Large intestine (tissue), 12 donors: ENCODE data around the gene SLC16A3. TPM values are rescaled to one million over a fixed set of nuclear protein-coding genes. Genes with fewer than 3 reads are reported as not detected.

Experiments
- DNase-seq, 2 donors: peaks; one replicate each; pipeline versions ENCODE4 v3.0.0 to v3.0.0-alpha.2; 2013
- H3K27ac ChIP-seq: one replicate; pipeline ENCODE4 v1.5.1; 2013; ENCODE audit warnings: low read length
- H3K27me3 ChIP-seq: 2 replicates; pipeline ENCODE4 v1.6.1; 2013; ENCODE audit warnings: low read length; ENCODE audit not compliant: control insufficient read depth, insufficient read depth
- H3K36me3 ChIP-seq: 2 replicates; pipeline ENCODE4 v1.6.1; 2013; ENCODE audit warnings: low read length; ENCODE audit not compliant: control insufficient read depth, insufficient read depth
- H3K4me1 ChIP-seq: one replicate; pipeline ENCODE4 v1.6.1; 2013; ENCODE audit warnings: low read length; ENCODE audit not compliant: control insufficient read depth, insufficient read depth
- H3K4me3 ChIP-seq: one replicate; pipeline ENCODE4 v1.5.1; 2013; ENCODE audit warnings: low read length
- H3K9me3 ChIP-seq: one replicate; pipeline ENCODE4 v1.6.1; 2013; ENCODE audit warnings: mild to moderate bottlenecking, low read depth, low read length, moderate library complexity; ENCODE audit not compliant: control insufficient read depth
- WGBS: methylation state at CpG from one replicate; pipeline ENCODE4 v1.1.5; 2013; ENCODE audit warnings: low lambda C conversion rate; ENCODE audit not compliant: insufficient coverage; 5-methylcytosine and 5-hydroxymethylcytosine counted together
- long read RNA-seq, 11 donors: transcript quantifications; one replicate each; lab custom pipeline, GENCODE V29; 2026
- polyA plus RNA-seq: library from polyadenylated mRNA; unstranded; fragments of 120-200 nt; gene quantifications from one replicate; pipeline ENCODE4 v1.2.1, GENCODE V29; 2013

Gene SLC16A3
- polyA plus RNA-seq, result 19.5 TPM
- long read RNA-seq, donor 1, full-length matches to known transcripts, result 2 of 2 reads
- long read RNA-seq, donor 1, partial matches to known transcripts, result 0 of 2 reads
- long read RNA-seq, donor 1, other reads (novel, unspliced or antisense), result 0 of 2 reads
- long read RNA-seq, donor 2, full-length matches to known transcripts, result 4 of 14 reads
- long read RNA-seq, donor 2, partial matches to known transcripts, result 10 of 14 reads
- long read RNA-seq, donor 2, other reads (novel, unspliced or antisense), result 0 of 14 reads
- long read RNA-seq, donor 3, result 0 reads
- long read RNA-seq, donor 4, full-length matches to known transcripts, result 1 of 1 reads
- long read RNA-seq, donor 4, partial matches to known transcripts, result 0 of 1 reads
- long read RNA-seq, donor 4, other reads (novel, unspliced or antisense), result 0 of 1 reads
- long read RNA-seq, donor 5, full-length matches to known transcripts, result 6 of 12 reads
- long read RNA-seq, donor 5, partial matches to known transcripts, result 6 of 12 reads
- long read RNA-seq, donor 5, other reads (novel, unspliced or antisense), result 0 of 12 reads
- long read RNA-seq, donor 6, full-length matches to known transcripts, result 16 of 21 reads
- long read RNA-seq, donor 6, partial matches to known transcripts, result 5 of 21 reads
- long read RNA-seq, donor 6, other reads (novel, unspliced or antisense), result 0 of 21 reads
- long read RNA-seq, donor 7, full-length matches to known transcripts, result 4 of 4 reads
- long read RNA-seq, donor 7, partial matches to known transcripts, result 0 of 4 reads
- long read RNA-seq, donor 7, other reads (novel, unspliced or antisense), result 0 of 4 reads
- long read RNA-seq, donor 8, full-length matches to known transcripts, result 5 of 12 reads
- long read RNA-seq, donor 8, partial matches to known transcripts, result 7 of 12 reads
- long read RNA-seq, donor 8, other reads (novel, unspliced or antisense), result 0 of 12 reads
- long read RNA-seq, donor 9, full-length matches to known transcripts, result 8 of 8 reads
- long read RNA-seq, donor 9, partial matches to known transcripts, result 0 of 8 reads
- long read RNA-seq, donor 9, other reads (novel, unspliced or antisense), result 0 of 8 reads
- long read RNA-seq, donor 10, full-length matches to known transcripts, result 4 of 4 reads
- long read RNA-seq, donor 10, partial matches to known transcripts, result 0 of 4 reads
- long read RNA-seq, donor 10, other reads (novel, unspliced or antisense), result 0 of 4 reads
- long read RNA-seq, donor 11, full-length matches to known transcripts, result 3 of 3 reads
- long read RNA-seq, donor 11, partial matches to known transcripts, result 0 of 3 reads
- long read RNA-seq, donor 11, other reads (novel, unspliced or antisense), result 0 of 3 reads

DNA sequence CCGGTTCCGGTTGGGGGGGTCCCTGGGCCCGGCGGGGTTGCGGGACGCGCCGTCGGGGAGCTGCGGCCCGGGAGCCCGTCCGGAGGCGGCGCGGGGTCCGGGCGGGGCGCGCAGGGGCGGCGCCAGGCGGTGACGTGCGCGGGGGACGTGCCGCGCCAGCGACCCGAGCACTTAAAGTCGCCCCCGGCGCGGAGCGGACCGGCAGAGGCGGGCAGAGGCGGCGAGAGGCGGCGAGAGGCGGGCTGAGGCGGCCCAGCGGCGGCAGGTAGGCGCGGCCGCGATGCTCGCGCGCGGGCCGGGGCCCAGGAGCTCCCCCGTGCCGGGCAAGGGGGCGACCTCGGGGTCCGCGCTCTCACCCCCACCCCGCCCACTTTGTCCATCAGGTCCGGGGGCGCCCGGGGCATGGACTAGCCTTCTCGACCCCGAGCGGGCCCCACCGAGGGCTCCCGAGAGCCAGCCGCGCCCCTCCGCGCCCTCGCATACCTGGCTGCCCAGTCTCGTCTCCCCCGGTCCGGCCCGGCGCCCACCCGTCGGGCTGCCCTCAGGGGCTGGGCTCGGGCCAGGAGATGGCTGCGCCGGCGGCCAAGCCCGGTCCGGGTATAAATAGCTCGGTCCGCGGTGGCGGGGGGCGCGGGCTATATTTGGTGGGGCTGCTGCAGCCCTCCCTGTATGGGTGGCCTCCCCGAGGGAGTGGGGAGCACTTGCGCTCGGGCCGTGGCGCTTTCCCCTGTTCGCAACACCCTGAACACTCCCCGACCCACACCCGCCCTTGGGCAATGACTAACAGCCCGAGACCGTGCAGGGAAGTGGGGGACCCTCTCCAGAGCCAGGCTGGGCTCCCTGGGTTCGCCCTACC is at the start of gene SLC16A3:
Gene SLC16A3 (plus strand): TSS at position 201 of the 856 bp plus-strand sequence. CDS start 6,967 bp downstream, outside the sequence.
- H3K9me3 ChIP-seq, result peaks cover 12% of the 10 kb centered on the region
- H3K4me3 ChIP-seq, result peak within 1 kb of the TSS; percentile 59
- peak within 1 kb of the TSS; percentile 51 for H3K27ac ChIP-seq
- H3K27me3 ChIP-seq, result peaks cover 14% of the 10 kb centered on the region
- WGBS, result no CpG with 5 or more reads among the region's 105 CpGs
- H3K36me3 ChIP-seq, result no peaks in the 10 kb centered on the region
- DNase-seq, result peak in 1 of 2 donors; percentile 79
- H3K4me1 ChIP-seq, result peaks cover 31% of the 10 kb centered on the region

DNA sequence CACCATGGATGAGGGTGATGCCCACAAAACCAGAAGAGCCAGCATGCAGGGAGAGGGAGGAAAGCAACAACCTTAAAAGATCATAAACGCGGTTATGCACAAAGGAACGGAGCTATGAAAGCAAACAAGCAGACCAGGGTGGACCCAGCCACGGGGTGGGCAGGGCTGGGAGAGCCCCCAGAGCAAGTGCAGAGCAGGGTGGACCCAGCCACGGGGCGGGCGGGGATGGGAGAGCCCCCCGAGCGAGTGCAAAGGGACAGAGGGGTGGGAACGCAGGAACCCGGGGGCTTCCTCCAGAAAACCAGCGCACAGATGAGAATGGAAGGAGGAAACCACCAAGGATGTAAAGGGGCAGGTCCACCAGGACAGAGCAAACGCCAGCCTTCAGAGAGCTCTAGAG is 49.4 kb upstream of the SLC16A3 start:
- Histone ChIP-seq H3K9me3 (no peaks in the 10 kb centered on the region), H3K36me3 (peaks cover 43% of the 10 kb centered on the region), H3K4me1 (peaks cover 6% of the 10 kb centered on the region), H3K4me3 (no peak overlapping the region), H3K27ac (no peak overlapping the region), H3K27me3 (no peaks in the 10 kb centered on the region)
- no CpG with 5 or more reads among the region's 13 CpGs for WGBS
- DNase-seq, result no peak

DNA sequence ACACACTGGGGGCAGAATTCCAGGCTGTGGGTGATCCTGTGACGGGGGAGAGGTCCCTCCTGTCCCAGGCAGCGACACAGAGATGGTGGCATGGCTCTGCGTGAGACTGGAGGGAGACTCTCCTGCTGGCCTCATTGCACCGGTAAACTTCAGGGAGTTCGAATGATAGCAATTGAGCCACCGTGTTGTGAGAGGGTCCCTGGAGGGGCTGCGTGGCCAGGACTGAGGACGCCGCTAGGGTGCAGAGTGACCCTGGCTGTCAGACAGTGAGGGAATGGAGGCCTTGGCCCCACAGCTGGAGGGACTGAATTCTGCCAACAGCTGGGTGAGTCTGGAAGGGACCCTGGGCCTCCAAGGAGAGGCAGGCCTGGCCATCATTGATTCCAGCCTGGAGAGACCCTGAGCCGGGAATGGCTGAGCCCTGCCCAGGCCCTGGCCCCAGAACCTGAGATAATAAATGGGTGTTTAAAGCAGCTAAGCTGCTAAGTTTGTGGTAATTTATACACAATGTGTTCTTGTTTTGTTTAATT is 48.8 kb upstream of the SLC16A3 start:
- Histone ChIP-seq H3K36me3 (peaks cover 47% of the 10 kb centered on the region), H3K9me3 (no peaks in the 10 kb centered on the region), H3K4me3 (no peak overlapping the region), H3K4me1 (peaks cover 6% of the 10 kb centered on the region), H3K27me3 (no peaks in the 10 kb centered on the region), H3K27ac (no peak overlapping the region)
- DNase-seq, result no peak
- WGBS, result no CpG with 5 or more reads among the region's 10 CpGs

DNA sequence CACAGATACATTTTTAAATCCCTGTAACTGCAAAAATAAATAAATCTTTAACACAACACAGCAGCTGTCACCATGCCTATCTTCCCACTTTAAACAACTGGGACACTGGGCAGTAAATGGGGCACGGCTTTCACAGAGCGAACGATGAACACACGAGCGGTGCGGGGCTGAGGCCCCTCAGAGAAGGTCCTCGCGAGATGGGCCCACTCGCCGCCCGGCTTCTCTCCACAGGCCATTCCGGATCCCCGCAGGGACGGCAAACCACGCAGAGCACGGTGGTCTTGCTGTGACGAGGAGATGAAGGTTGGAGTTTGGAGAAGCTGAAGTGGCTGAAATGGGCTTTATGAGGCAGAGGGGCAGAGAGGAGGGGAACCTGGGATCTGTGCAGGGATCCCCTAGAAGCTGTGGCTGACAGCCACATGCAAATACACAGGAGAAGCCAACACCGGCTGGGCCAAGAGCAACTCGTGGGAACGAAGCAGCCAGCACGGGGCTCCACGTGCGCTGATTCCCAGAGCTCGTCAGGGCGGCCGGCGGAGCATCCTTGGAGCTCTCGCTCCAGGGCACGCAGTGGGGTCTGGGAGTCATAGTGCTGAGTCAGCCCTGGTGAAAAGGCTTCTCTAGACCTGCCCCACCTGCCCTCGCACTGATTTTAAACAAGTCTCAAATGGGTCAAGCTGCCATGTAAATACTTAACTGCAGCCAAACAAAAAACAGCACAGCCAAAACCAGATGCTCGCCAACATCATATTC is 47.9 kb upstream of the SLC16A3 start:
- Histone ChIP-seq H3K9me3 (no peaks in the 10 kb centered on the region), H3K27me3 (no peaks in the 10 kb centered on the region), H3K36me3 (peaks cover 48% of the 10 kb centered on the region), H3K4me1 (peaks cover 3% of the 10 kb centered on the region), H3K4me3 (no peak overlapping the region), H3K27ac (no peak overlapping the region)
- WGBS, result 100% methylated on average over 2 of the region's 31 CpGs
- no peak for DNase-seq

DNA sequence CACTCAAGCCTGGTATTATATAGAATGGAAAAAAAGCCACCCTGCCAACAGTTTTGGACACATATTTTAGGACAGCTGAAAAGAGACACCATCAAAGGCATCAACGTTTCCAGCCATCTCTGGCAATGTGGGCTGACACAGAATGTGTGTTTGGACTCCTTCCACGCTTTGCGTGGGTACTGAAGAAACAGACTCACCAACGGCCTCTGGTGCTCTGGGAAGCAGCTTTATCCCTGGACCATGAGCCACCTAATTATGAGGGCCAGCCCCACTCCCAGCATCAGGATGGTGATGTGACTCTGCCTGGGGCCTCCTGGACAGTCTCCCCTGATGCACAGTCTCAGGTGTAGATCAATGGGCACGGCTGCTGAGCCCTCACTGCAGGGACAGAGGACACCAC is 44.1 kb upstream of the SLC16A3 start:
- no peak for DNase-seq
- Histone ChIP-seq H3K27me3 (no peaks in the 10 kb centered on the region), H3K27ac (no peak overlapping the region), H3K4me1 (no peaks in the 10 kb centered on the region), H3K9me3 (no peaks in the 10 kb centered on the region), H3K4me3 (no peak overlapping the region), H3K36me3 (peaks cover 37% of the 10 kb centered on the region)
- no CpG with 5 or more reads among the region's 5 CpGs for WGBS

DNA sequence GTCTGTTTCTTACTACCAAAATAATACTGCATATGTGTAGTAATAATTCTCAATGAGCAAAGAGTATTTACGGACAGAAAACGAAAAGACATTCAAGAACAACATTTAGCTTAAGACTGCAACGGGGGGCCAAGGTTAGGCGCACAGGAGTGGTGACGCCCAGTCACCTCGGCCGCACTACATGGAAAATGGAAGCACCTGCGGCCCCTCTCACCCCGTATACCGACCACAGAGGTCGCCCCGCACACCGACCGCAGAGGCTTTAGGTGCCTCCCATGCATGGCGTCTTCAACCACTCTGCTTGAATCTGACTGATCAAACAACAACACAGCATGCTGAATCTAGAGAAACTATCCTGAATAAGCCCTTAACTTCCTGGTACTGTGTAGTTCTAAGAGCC is 42.6 kb upstream of the SLC16A3 start:
- DNase-seq, result no peak

DNA sequence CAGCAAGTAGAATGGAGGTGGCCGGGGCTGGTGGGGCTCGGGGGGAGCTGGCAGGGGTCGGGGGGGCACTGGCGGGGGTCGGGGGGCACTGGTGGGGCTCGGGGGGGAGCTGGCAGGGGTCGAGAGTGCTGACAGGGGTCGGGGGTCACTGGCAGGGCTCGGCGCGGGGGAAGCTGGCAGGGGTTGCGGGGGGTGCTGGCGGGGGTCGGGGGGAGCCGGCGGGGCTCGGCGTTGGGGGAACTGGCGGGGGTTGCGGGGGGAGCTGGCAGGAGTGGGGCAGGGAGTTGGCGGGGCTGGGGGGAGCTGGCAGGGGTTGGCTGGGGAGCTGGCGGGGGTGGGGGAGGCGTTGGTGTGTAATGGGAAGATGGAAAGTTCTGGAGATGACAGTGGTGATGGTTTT is 41.3 kb upstream of the SLC16A3 start:
- Histone ChIP-seq H3K36me3 (peaks cover 35% of the 10 kb centered on the region), H3K9me3 (no peaks in the 10 kb centered on the region)
- WGBS, result no CpG with 5 or more reads among the region's 23 CpGs

More for the DNA sequence above, 42.6 kb upstream of the SLC16A3 start:
- Histone ChIP-seq H3K27me3 (no peaks in the 10 kb centered on the region), H3K36me3 (peaks cover 34% of the 10 kb centered on the region), H3K9me3 (no peaks in the 10 kb centered on the region), H3K27ac (no peak overlapping the region), H3K4me1 (no peaks in the 10 kb centered on the region), H3K4me3 (no peak overlapping the region)
- 90% methylated on average over 2 of the region's 15 CpGs for WGBS

DNA sequence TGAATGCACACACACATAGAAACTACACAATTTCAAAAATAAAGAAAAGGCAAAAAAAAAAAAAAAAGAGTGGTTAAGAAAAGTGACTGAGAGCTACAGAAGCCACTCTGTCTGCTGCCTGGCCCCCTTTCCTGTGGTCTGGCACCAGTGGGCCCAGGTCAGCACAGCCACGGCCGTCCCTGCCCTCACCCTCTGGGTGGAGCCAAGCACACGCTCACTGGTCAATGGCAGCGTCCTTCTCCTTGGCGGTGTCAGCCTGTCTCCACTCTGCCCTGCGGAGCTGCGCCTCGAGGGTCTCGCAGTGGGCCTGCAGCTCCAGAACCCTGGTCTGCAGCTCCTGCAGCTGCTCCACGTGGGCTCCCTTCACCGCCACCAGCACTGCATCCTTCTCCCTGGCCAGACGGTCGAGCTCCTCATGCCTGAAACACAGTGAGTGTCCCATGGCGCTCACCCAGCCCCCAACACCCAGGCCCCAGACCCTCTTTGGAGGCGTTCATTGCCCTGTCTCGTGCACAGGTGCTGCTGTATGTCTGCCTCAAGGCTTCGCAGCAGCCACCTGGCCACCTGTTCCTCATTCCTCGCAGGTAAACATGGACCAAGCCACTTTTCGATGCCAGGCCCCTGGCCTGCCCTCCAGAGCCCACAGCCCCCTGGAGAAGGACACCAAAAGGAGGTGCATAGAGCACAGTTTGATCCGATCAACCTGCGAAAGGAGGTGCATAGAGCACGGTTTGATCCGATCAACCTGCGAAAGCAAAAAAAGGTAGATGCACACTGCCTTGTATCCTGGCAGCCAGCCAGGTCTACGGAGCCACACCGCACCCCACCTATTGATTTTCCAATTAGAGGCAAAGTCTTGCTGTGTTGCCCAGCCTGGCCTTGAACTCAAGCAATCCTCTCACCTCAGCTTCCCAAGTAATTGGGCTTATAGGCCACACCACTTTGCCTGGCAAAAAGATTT is 40.6 kb upstream of the SLC16A3 start:
- WGBS, result no CpG with 5 or more reads among the region's 26 CpGs
- H3K36me3 ChIP-seq, result peaks cover 31% of the 10 kb centered on the region
- no peak for DNase-seq
- H3K4me1 ChIP-seq, result peaks cover 12% of the 10 kb centered on the region
- H3K9me3 ChIP-seq, result no peaks in the 10 kb centered on the region
- no peak overlapping the region for H3K27ac ChIP-seq
- H3K27me3 ChIP-seq, result no peaks in the 10 kb centered on the region
- H3K4me3 ChIP-seq, result no peak overlapping the region

More for the DNA sequence above, 41.3 kb upstream of the SLC16A3 start:
- Histone ChIP-seq H3K27me3 (no peaks in the 10 kb centered on the region), H3K27ac (no peak overlapping the region), H3K4me1 (peaks cover 4% of the 10 kb centered on the region), H3K4me3 (no peak overlapping the region)
- DNase-seq, result no peak
